Measurements from ENCODE around the gene ARFGEF3.

- no peak for TF ChIP-seq ZNF274 (IDR thresholded peaks at IDR 0.05; ENCODE audit: low read length)
- TF ChIP-seq ZNF274 (tag by site-specific recombination; IDR thresholded peaks at IDR 0.05; ENCODE audit: borderline replicate concordance), result no peak
- no peak for TF ChIP-seq MEIS1 (CRISPR knock-in tag; IDR thresholded peaks at IDR 0.05; ENCODE audit: borderline replicate concordance)
- TF ChIP-seq YY1 (tag by site-specific recombination; IDR thresholded peaks at IDR 0.05), result no peak
- TF ChIP-seq ZNF580 (tag by site-specific recombination; IDR thresholded peaks at IDR 0.05), result no peak
- TF ChIP-seq ZNF398 (tag by site-specific recombination; IDR thresholded peaks at IDR 0.05), result no peak
- no peak for TF ChIP-seq ZNF670 (tag by site-specific recombination; IDR thresholded peaks at IDR 0.05; ENCODE audit: low read depth)
- TF ChIP-seq ZNF169 (tag by site-specific recombination; IDR thresholded peaks at IDR 0.05), result no peak
- no peak for TF ChIP-seq ZNF558 (tag by site-specific recombination; IDR thresholded peaks at IDR 0.05)
- no peak for TF ChIP-seq REST (tag by site-specific recombination; IDR thresholded peaks at IDR 0.05)
- TF ChIP-seq ZNF776 (tag by site-specific recombination; IDR thresholded peaks at IDR 0.05; ENCODE audit: borderline replicate concordance), result no peak
- no peak for TF ChIP-seq ZNF792 (tag by site-specific recombination; IDR thresholded peaks at IDR 0.05)
- no peak for TF ChIP-seq ZNF335 (tag by site-specific recombination; conservative IDR thresholded peaks at IDR 0.05)
- TF ChIP-seq GLI4 (tag by site-specific recombination; IDR thresholded peaks at IDR 0.05), result no peak
These were observed 36.8 kb downstream of the ARFGEF3 start for GRCh38 chr6:138198430-138199091.
